GM18519 (cell line): Measurements from ENCODE around the gene PPP1R27.

ENCODE experiments used
- ATAC-seq: cut with Tn5 transposase; IDR thresholded peaks from one replicate; pipeline ENCODE4 v1.9.1; 2021; ENCODE audit warnings: mild to moderate bottlenecking, moderate library complexity; ENCODE audit not compliant: unreplicated experiment, low FRiP score

The PPP1R27 gene

GRCh38 chr17:81863123-81863675, 28.3 kb upstream of the PPP1R27 start:
- no peak for ATAC-seq

DNA sequence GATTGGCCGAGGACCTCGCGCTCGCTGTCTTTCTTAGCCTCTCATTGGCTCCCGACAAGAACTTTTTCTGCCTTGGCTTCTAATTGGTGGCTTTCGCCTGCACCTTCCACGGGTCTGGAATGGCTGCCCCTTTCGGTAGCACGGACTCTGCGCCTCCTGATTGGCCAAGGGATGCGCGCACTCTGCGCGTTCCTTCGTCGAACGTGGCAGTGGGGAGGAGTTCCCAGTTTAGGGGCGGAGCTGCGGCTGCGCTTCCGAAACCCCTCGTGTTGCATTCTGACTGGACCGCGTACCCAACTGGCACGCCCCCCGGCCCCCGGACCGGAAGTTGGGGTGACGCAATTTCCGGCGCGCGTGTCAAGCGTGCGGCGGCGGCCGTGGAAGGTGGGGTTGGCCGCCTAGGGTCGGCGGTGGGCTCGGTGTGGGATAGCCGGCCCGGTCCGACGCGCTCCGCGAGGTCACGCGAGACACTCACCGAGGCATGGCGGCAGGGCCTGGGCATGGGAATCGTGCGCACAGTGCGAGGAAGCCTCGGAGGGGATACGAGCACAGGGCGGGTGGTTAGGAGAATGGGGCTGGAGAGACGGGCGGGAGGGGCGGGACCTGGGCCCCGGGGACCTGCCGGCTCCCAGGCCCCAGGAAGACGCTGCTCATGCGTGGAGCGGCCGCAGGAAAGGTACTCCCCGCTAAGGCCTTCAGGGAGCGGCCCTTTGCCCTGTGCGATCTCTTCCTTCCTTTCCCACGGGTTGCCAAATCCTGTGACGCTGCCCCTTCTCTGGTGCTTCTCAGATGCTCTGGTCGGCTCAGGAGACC, 26.1 kb upstream of the PPP1R27 start:
- peak; percentile 67 for ATAC-seq

DNA sequence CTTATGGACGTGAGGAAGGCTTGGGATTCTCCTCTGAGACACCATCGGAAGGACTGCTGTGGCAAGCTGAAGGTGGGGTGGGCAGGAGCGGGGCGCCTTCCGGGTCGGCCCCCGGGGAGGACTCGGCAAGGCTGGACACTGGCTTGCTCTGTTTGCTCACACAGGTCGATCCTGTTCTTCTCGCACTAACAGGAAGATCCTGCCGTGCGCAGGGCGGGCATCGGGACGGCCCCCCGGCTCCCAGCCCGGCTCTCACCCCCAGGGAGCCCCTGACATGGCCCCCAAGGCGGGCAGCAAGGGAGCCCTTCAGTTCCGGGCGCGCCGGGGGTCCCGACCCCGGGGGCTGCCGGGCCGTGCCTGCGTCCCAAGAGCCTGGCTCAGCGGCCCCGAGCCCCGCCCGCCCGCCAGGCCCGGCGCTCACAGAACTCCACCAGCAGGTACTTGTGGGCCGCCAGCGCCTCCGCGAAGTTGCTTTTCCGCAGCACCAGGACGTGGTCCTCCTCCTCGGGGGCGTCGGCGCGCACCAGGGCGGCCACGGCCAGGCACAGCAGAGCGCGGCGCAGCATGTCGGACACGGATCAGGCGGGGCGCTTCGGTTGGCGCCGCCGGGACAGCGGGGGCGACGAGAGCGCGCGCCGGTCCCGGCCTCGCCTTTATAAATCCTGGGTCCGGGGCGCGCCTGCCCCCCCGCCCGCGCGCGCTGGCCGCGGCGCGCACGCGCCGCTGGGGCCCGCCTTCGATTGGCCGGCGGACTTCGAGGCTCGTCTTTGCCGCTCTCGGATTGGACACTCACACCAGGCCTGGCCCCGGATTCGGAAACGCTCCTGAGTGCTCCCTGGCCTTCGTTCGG, 25.3 kb upstream of the PPP1R27 start, which contains the start of gene P4HB:
TSS of gene P4HB (minus strand) at position 630 of the 850 bp plus-strand sequence. CDS start at position 566, 64 bp downstream.
- ATAC-seq: peak; percentile 59

- no peak for ATAC-seq
Observed at GRCh38 chr17:81858967-81859905, 24.4 kb upstream of the PPP1R27 start.

DNA sequence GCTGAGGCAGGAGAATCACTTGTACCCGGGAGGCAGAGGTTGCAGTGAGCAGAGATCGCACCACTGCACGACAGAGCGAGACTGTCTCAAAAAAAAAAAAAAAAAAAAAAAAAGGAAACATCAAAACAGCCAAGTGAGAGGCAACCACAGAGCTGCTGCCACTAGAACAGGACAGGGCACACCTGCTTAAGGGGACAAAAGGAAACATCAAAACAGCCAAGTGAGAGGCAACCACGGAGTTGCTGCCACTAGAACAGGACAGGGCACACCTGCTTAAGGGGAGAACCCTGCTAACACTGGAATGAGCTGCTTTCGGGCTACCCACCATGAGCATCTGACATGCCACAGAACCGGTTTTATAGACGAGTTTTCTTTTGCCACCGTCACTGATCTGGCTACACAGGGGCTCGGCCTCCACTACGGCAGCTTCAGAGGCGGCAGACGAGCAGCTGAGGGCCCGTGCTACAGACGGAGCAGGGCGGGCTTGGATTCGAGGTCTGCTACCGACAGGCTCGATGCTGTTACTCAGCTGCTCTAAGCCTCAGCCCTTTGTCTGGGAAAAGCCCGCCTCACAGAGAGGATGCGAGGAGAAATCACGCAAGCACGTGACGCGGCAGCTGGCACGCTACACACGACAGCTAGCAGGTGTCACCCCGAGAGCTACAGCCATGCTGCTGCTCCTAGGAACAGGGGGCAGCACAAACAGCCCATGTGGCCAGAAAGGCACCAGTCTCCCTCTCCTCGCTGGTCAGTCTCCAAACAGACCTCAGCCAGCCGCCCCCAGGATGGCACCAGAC, 23.5 kb upstream of the PPP1R27 start:
- no peak for ATAC-seq

DNA sequence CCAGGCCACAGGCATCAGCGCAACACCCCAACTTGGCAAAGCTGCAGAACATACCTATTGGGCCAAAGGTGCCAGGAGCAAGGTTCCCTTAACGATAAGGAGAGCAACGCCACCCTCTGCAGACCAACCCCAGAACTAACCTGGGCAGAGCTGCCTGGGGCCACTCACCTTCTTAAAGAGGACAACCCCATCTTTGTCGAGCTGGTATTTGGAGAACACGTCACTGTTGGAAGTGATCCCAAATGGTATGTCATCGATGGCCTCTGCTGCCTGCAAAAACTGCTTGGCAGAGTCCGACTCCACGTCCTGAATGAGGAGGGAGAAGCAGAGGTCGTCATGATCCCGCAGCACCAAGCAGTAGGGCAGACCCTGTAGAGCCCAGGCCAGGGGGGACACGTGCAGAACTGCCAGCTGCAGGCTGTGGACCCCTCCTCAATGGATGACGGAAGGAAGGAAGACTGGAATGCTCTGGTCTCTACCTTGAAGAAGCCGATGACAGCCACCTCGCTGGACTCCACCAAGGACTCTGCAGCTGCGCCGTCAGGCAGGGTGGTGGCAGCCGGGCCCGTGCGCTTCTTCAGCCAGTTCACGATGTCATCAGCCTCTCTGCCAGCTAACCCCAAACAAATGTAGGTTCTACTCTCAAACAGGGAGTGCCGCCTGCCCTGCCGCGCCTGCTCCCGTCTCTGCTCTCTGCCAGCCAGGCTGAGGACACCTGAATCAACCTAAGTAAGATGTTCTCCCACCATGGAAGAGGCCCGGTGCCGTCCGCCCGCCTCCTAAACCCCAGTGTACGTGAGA, 20.3 kb upstream of the PPP1R27 start:
- ATAC-seq: no peak

- ATAC-seq: no peak
Observed at GRCh38 chr17:81852237-81852636, 17.4 kb upstream of the PPP1R27 start.

DNA sequence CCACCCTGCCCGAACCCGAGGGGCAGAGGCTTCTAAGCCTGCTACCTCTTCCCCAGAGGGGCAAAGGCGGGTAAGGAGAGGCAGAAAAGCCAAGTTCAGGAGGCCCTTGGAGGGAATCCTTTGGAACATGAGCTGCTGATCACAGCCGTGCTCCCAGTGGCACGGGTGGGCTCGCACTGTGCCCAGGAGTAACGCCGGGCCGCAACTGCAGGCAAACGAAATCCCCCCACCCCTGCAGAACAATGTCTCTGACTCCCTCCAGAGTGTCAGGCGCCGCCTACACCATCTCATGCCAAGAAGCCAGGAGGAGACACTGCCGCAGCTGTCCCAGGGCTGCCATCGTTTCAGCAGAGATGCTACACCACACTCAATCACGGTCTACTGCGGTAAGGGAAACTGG, 16.6 kb upstream of the PPP1R27 start:
- ATAC-seq: no peak

GRCh38 chr17:81849457-81849856, 14.6 kb upstream of the PPP1R27 start:
- ATAC-seq: no peak

- no peak for ATAC-seq
Observed at GRCh38 chr17:81846743-81847689, 12.2 kb upstream of the PPP1R27 start.

DNA sequence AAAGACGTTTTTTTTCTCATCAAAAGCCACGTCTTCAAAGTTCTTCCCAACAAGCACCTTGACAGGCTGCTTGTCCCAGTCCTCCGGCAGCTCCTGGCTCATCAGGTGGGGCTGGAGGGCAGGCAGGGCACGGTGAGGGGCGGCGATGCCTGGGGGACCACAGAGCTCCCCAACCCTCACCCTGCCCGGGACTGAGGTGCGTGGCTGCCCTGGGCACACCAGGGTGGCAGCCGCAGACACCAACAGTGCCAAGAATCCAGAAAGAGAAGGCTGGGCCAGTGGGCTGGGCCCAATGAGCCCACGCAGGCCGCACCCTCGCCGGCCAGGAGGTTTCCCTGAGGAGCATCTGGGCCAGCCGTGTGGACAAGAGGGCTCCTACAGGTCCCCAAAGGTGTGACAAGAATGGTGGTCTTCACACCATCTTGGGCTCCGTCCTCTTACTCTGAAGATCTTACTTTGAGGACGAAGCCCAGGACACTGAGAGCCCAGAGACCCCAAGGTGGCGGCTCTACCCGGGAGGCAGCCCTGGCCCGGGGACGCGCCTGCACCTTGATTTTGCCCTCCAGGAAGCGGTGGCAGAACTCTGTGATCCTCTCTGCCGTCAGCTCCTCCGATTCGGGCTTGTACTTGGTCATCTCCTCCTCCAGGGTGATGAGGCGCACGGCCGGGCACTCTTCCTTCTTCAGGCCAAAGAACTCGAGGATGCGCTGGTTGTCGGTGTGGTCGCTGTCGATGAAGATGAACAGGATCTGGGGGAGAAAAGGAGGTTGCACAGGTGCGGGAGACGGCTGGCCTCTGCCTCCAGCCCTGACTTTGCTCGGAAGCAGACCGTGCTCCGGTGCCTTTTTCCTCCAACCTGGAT, 11.3 kb upstream of the PPP1R27 start:
- ATAC-seq: no peak

GRCh38 chr17:81845361-81845760, 10.5 kb upstream of the PPP1R27 start:
- no peak for ATAC-seq

GRCh38 chr17:81844887-81845286, 10.0 kb upstream of the PPP1R27 start:
- no peak for ATAC-seq

GRCh38 chr17:81844327-81844851, 9.5 kb upstream of the PPP1R27 start:
- no peak for ATAC-seq

- ATAC-seq: no peak
Observed at GRCh38 chr17:81843713-81844326, 9.0 kb upstream of the PPP1R27 start.
